ENCODE measurements around the gene REPIN1.

REPIN1 gene

GRCh38 chr7:150368096-150368883 is at the start of gene REPIN1:
Gene REPIN1 (plus strand): TSS chr7:150368822. CDS start chr7:150369712, 890 bp downstream.
- peak; percentile 81 to 86 for DNase-seq

DNA sequence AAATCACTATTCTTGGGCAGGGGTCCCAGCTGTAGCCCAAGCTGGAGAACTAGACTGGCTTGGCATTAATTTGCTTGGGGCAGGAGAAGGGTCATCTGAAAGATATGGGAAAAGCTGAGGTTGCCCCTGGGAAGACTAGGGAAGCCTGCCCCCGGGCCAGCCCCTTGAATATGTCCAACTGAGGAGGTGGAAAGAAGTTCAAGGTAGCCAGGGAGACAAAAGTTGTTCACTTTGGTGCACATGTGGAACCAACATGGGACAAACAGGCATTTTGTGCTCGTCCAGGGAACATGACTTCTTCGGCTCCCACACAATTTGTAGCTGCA is 46.9 kb upstream of the REPIN1 start:
- no peak for DNase-seq

DNA sequence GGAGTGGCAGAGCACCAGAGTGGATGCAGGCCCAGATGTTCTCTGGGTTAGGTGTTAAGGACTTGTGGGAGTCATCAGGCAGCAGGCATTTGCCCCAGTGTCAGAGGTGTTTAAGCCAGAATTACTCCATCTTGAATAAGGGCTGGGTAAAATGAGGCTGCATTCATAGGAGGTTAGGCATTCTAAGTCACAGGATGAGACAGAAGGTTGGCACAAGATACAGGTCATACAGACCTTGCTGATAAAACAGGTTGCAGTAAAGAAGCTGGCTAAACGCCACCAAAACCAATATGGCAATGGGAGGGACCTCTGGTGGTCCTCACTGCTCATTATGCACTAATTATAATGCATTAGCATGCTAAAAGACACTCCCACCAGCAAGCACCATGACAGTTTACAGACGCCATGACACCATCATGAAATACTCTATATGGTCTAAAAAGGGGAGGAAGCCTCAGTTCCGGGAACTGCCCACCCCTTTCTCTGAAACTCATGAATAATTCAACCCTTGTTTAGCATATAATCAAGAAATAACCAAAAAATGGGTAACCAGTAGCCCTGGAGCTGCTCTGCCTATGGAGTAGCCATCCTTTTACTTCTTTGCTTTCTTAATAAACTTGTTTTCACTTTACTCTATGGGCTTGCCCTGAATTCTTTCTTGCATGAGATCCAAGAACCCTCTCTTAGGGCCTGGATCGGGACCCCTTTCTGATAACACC is 46.3 kb upstream of the REPIN1 start:
- DNase-seq = peak; percentile 49 to 80

GRCh38 chr7:150322833-150323681 is 45.6 kb upstream of the REPIN1 start, which contains the start of the genes ACTR3C and LRRC61:
Gene ACTR3C (minus strand): TSS chr7:150323545. CDS start chr7:150295296, 28,249 bp downstream.
Gene LRRC61 (plus strand): TSS chr7:150323355. CDS start chr7:150336862, 13,507 bp downstream.
- DNase-seq = peak; percentile 59 to 70

- peak in 1 of 2 donors; percentile 5 for DNase-seq
Observed at GRCh38 chr7:150323682-150324372, 44.8 kb upstream of the REPIN1 start.

DNA sequence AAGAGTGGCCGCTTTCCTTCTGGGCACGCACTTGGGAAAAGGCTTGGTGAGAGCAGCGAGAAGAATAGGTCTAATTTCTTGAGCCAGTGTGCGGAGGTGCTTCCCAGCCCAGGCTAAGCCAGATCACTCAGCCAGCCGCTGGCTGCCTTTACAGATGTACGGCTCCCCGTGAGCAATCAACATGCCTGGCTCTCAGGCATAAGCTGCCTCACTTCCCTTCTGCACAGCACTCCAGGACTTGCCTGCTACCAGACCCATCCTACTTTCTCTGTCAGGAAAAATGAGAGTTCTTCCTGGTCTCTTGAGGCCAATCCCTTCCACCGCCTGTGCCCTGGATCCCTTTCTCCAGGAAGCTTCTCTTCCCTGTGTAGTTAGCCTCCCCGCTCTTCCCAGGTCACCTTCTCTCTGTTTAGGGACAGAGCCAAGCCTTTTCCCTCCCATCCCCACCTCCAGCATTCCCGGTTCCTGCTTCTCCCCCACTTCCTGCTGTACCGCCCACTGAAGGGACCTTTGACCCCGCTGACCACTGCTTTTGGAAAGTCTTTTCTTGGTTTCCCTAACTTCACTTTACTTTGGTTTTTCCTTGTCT is 44.2 kb upstream of the REPIN1 start:
- no peak for DNase-seq

DNA sequence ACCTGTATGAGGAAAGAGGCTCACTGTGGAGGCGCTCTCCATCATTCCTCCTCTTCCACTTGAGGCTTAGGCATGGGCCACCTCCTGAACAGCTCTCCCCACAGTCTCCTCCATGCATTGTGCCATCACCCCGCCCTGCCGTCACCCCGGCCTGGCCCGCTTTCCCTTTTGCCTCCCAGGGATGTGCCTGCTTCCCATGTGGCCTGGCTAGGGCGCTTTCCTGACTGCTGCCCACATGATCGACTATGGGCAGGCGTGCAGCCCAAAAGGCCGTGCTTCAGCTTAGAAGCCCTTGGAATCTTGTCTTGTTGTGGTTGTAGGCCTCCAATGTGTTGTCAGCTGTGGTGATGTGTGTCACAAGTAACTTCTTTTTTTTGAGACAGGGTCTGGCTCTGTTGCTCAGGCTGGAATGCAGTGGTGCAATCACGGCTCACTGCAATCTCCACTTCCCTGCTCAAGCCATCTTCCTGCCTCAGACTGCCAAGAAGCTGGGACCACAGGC is 43.5 kb upstream of the REPIN1 start:
- peak in 1 of 2 donors; percentile 34 for DNase-seq

DNA sequence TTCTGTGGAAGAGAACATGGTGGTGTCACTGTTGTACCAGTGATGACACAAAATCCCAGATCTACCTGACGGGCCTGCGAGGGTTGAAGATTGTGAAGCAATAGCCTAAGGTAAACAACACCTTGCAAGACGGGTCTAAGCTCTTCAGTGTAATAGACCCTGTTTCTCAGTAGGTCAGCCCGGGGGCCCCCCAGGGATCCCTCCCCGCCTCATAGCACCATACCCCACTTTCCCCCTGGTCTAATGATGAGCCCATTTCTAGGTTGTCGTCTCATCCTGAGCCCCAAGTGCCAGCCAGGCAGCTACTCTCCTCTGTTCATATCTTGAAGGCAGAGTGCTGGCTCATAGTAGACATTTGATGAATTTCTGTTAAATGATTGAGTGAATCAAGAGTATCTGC is 42.7 kb upstream of the REPIN1 start:
- DNase-seq = no peak

GRCh38 chr7:150326657-150327268 is 41.9 kb upstream of the REPIN1 start:
- no peak for DNase-seq

- no peak for DNase-seq
Observed at GRCh38 chr7:150327308-150327707, 41.3 kb upstream of the REPIN1 start.

DNA sequence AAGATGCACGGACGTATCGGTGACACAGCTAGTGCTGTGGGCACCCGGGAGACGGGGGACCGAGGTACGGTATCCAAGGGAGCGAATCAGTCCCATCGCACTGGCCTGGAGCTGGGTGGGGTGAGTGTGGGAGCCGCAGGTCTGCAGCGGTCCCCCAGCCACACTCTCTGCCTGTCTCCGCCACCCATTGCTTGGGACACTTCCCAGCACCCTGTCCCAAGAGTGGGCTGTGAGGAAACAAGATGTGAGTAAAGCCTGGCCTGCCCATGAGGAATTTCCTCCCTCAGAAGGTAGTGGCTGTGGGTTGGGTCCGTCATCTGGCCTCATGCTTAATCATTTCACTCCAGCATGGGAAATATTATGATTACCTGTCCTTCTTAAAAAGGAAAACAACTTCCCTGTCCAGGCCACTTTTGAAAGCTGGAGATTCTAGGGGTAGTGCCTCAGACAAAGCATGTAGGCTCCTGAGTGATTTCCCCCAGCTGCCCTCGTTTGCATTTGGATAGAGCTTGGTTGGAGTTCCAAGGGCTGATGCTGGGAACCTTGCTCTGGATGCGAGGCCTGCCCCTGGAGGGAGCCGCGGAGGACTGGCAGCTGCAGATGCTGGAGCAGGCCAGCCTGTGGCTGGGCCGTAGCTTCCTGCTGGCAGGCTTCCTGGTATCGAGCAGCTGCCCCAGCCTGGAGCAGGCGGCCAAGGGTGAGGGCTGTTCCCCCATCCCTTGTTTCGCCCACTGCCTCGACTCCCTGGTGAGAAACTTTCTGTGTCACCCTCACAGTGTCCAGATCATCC is 39.1 kb upstream of the REPIN1 start:
- no peak for DNase-seq

- no peak for DNase-seq
Observed at GRCh38 chr7:150330211-150330885, 38.3 kb upstream of the REPIN1 start.

DNA sequence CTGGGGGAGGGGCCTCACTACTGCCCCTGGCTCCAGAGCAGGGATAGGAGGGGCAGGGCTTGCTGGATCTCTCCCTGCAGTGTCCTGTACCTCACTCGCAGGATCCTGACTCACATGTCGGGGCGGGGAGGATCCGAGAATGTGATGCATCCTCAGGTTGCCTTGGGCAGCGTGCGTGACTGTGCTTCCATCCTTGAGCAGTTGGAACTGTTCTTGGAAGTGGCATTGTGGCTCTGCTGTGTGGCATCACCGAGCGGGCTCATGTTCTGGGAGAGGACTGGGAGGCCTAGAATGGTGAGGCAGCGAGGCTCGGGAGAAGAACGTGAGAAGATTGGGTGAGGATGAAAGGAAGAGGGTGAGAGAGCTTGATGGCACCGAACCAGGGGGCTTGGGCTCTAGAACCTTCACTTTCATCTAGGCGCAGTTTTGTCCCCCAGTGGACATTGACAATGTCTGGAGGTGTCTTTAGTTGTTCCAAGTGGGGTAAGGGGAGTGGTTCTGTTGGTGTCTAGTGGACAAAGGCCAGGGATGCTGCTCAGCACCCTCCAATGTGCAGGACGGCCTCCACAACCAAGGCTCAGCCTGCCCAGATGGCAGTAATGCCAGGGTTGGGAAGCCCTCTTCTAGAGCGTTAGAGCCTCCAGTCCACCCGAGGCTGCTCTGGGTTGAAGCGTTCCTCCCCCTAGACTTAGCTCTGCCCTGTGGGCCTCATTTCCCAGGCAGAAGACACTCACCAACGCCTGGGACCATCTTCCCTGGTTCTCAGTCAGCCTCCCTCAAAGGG is 35.6 kb upstream of the REPIN1 start:
- no peak for DNase-seq

GRCh38 chr7:150333659-150334058 is 35.0 kb upstream of the REPIN1 start:
- no peak for DNase-seq

GRCh38 chr7:150334108-150334507 is 34.5 kb upstream of the REPIN1 start:
- no peak for DNase-seq

GRCh38 chr7:150335108-150335773 is 33.4 kb upstream of the REPIN1 start:
- no peak for DNase-seq

DNA sequence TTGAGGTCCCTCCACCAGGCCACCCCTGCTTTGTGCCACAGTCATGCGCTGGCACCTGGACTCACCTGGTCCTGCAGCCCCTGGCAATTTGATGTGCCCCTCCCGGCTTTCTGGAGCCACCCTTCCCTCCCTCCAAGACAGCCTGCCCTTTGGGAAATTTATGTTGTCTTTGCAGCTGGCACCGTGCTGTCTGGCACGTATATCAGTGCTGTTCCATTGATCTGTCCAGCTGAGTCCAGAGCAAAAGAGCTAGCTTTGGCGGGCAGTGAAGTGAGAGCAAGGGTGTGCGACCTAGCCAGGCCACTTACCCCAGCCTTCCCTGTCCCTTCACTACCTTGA is 32.9 kb upstream of the REPIN1 start:
- DNase-seq = no peak

- DNase-seq = no peak
Observed at GRCh38 chr7:150336746-150337145, 31.9 kb upstream of the REPIN1 start.

GRCh38 chr7:150337179-150337578 is 31.4 kb upstream of the REPIN1 start:
- no peak for DNase-seq

Measured in CD4-positive, alpha-beta T cell treated with Interleukin-4 for 1 hour (primary cell).